DOHH2 (cell line): ENCODE data around the gene PAPPA2.

Experiments used
- CTCF ChIP-seq: fragments of 200-600 bp; sonication (generic); IDR thresholded peaks from one replicate; pipeline ENCODE4 v1.5.1; 2014; ENCODE audit warnings: antibody characterized with exemption, mild to moderate bottlenecking, low read depth, low read length; ENCODE audit not compliant: poor library complexity, severe bottlenecking
- EZH2phosphoT487 ChIP-seq: fragments of 200-600 bp; sonication (generic); IDR thresholded peaks from 2 replicates; pipeline ENCODE4 v1.6.1; 2017; ENCODE audit warnings: borderline replicate concordance, mild to moderate bottlenecking, antibody characterized with exemption, low read length, moderate library complexity, mixed read lengths

- no peak for TF ChIP-seq CTCF
- TF ChIP-seq EZH2phosphoT487, result no peak
Observed at GRCh38 chr1:176577646-176578197, 114.7 kb downstream of the PAPPA2 start.
